COLO829 (cell line): Measurements from ENCODE around the gene SLC25A25.
"Not testable (repeated sequence)": the region's sequence is repeated elsewhere in the genome, so short reads cannot be mapped to it uniquely, and the experiment has no call there.

Experiments used
- DNase-seq: peaks from one replicate; pipeline ENCODE4 v3.0.0; 2012; ENCODE audit warnings: low spot score

Gene SLC25A25

GRCh38 chr9:128109050-128109709, 41.1 kb downstream of the SLC25A25 start:
- DNase-seq = no peak

- DNase-seq = not testable (repeated sequence)
Measured at GRCh38 chr9:128111726-128112125, 43.7 kb downstream of the SLC25A25 start.

GRCh38 chr9:128113526-128114325, 45.7 kb downstream of the SLC25A25 start:
- DNase-seq = no peak

GRCh38 chr9:128114326-128115186, 46.5 kb downstream of the SLC25A25 start:
- DNase-seq = no peak

GRCh38 chr9:128115187-128116103, 47.4 kb downstream of the SLC25A25 start:
- no peak for DNase-seq

GRCh38 chr9:128116104-128117083, 48.4 kb downstream of the SLC25A25 start:
- DNase-seq = no peak

- DNase-seq = peak; percentile 95
Measured at GRCh38 chr9:128117613-128118471, 49.8 kb downstream of the SLC25A25 start.

GRCh38 chr9:128118472-128118857, 50.4 kb downstream of the SLC25A25 start:
- DNase-seq = no peak

GRCh38 chr9:128118971-128119665, 51.1 kb downstream of the SLC25A25 start:
- DNase-seq = no peak

GRCh38 chr9:128120061-128120740, 52.2 kb downstream of the SLC25A25 start:
- DNase-seq = no peak

- no peak for DNase-seq
Measured at GRCh38 chr9:128120741-128121465, 52.9 kb downstream of the SLC25A25 start.

GRCh38 chr9:128121466-128121810, 53.4 kb downstream of the SLC25A25 start:
- no peak for DNase-seq

GRCh38 chr9:128121924-128122808, 54.1 kb downstream of the SLC25A25 start:
- DNase-seq = no peak

- DNase-seq = no peak
Measured at GRCh38 chr9:128122809-128123175, 54.8 kb downstream of the SLC25A25 start.

GRCh38 chr9:128123451-128124080, 55.5 kb downstream of the SLC25A25 start:
- no peak for DNase-seq

GRCh38 chr9:128124451-128124850, 56.4 kb downstream of the SLC25A25 start:
- DNase-seq = no peak
